ENCODE data around the gene NELL1.

GRCh38 chr11:21353425-21353824, 684.0 kb downstream of the NELL1 start:
- TF ChIP-seq CTCF (IDR thresholded peaks at IDR 0.05) (no peak), POLR2AphosphoS5 (IDR thresholded peaks at IDR 0.05) (no peak), POLR2A (IDR thresholded peaks at IDR 0.05) (no peak)

All from transverse colon (tissue), 4 donors.